ENCODE results near the gene ACVR1. TPM values are rescaled to one million over a fixed set of nuclear protein-coding genes. Genes with fewer than 3 reads are reported as not detected.
"Not testable (repeated sequence)": the region's sequence is repeated elsewhere in the genome, so short reads cannot be mapped to it uniquely, and the experiment has no call there.

The ACVR1 gene
- total RNA-seq, 1 experiment from 2014 or later = 5.9 TPM

DNA sequence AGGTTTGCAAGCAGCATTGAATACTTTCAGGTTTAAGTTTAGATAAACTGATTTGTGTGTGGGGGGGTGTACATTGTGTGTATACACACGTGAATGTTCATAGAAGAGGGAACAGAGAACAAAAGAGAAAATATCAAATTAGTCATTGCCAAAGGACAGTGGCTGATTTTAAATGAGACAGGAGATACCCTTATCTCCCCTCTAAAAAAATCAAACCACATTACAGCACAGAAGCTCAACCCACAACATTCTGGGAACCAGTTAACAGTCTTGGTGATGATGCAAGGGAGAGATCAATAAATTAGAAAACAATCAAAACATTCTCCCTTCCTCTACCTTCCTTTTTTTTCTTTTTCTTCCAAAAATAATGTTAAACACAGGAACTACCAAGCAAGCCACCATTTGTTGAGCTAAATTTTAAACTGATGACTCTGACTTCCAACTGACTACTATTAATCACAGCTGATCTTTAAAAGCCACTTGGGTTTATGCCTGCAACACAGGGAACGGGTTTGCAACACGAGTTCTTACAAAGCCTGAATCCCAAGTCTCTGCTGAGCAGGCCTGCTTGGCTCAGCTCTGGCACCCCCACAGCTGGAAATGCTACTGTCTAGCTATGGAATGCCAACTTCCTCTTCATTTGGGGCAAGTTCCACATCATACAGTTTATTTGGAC, 128.3 kb downstream of the ACVR1 start:
- Histone ChIP-seq H3K9me3 (no peaks in the 10 kb centered on the region), H3K4me3 (no peak overlapping the region), H3K36me3 (peaks cover 4% of the 10 kb centered on the region), H3K27me3 (no peaks in the 10 kb centered on the region)
- DNase-seq = peak; percentile 43

DNA sequence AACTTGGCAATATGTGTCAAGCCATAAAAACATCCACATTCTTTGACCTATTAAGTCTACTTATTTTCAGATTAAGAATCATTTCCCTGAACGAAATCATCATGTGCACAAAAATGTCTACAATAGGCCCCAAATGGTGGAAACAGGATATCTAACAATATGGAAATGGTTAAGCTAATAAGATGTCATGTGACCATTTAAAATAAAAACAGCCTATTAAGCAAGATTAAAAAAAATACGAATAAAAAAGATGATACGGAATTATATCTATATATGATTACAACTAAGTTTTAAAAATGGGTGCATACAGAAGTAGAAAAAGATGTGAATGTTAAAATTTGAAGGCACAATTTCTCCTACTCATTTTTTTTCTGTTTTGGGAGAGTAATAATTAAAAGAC, 128.8 kb downstream of the ACVR1 start:
- no peak for DNase-seq
- H3K36me3 ChIP-seq = peaks cover 4% of the 10 kb centered on the region

DNA sequence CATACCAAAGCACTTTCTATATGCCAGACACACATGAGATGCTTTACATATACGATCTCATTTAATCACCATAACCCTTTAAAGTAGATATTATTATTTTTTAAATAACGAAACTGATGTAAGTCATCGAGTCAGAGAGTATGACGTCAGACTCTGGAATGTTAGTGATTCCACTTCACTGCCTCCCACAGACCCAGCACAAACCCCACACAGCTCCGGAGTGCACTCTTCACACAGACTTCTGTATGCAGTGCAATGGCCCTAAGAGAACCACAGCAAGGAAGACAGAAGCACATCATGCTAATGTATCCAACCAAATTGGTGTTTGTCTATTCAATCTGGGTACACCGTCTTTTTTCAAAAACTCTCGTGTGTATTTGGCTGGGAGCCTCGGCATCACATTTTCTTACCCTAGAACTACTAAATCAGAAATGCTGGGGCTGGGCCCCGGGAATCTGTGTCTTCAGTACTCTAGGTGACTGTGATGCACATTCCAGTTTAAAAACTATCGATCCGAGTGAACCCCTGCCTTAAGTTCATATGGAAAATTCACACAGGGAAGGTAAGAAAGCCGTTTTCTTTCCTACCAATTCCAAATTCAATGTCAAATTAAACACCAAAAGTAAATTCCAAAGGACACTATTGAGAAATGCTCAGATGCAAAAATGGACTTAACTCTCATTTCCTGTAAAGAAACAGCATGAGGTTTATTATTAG, 129.7 kb downstream of the ACVR1 start:
- Histone ChIP-seq H3K27me3 (no peaks in the 10 kb centered on the region), H3K36me3 (peaks cover 4% of the 10 kb centered on the region), H3K4me3 (no peak overlapping the region), H3K9me3 (no peaks in the 10 kb centered on the region)
- DNase-seq = no peak

More for the DNA sequence above, 128.8 kb downstream of the ACVR1 start:
- Histone ChIP-seq H3K9me3 (no peaks in the 10 kb centered on the region), H3K4me3 (no peak overlapping the region), H3K27me3 (no peaks in the 10 kb centered on the region)

DNA sequence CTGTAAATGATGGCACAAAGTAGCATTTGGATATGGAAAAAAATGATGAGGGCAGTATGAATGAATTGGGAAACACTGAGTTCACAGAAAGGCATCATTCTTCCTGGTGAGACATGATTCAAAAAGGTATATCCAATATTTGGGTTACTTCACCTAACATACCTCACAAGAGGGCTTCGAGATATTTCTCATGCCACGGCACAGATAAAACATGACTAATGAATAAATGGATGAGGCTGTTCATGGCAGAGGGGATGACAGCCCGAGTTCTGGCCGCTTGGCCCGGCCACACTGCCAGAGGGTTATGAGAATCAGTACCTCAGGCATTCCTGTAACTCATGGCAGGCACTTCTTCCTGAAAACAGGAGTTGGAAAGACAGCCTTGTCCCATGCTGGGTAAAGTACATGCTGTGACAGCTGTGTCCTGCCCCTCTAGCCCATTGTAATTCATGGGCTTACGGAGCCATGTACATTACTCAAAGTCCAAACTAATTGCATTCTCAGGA, 131.5 kb downstream of the ACVR1 start:
- Histone ChIP-seq H3K9me3 (no peaks in the 10 kb centered on the region), H3K4me3 (no peak overlapping the region), H3K36me3 (no peaks in the 10 kb centered on the region; the same call in 1 of the 2 replicates), H3K27me3 (no peaks in the 10 kb centered on the region)
- no peak for DNase-seq

DNA sequence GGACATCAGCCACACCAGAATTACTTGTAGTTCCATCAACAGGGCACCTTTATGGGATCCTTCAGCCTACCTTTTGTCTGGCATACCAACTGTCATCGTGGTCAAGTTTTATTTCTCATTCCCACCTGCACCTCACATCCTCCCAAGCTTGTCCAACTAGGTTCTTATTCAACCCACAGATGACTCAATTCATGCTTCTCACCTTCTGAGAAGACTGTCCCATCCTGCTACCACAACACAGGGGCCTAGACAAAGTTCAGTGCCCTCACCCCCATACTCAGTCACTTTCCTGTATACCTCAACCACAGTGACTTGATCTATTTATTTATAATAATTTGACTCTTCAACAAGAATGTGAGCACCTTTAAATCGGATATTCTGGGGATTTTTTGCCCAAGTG, 133.1 kb downstream of the ACVR1 start:
- Histone ChIP-seq H3K9me3 (no peaks in the 10 kb centered on the region), H3K4me3 (no peak overlapping the region), H3K36me3 (no peaks in the 10 kb centered on the region; the same call in 1 of the 2 replicates), H3K27me3 (no peaks in the 10 kb centered on the region)
- DNase-seq = no peak

DNA sequence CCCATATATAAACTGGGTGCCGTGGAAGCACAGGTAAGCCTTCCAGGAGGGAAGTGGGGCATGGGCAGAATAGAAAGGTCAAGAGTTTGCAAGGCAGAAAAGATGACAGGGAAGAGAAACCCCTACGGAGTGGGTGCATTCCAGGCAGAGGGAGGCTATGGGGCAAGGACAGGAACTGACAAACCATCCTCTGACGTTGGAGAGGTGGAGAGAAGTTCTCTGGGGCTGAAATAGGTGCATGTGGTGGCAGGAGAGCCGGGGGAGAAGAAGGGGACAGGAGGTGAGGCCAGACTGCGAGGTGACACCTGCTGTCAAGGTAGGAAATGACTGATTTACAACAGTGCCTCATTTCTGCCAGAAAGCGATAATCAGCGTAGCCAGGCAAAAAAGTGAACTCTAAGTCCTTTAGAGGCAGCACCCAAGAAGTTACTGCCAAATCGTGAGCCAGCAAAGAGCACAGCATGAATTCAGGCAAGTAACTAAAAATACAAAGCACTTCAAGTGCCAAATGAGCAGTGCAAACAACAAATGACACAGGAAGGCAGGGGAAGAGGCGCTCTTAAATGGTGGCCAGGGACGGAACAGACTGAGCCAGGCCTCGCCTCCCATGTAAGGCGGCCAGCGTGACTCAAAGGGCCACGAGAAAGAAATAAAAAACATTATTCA, 134.2 kb downstream of the ACVR1 start:
- Histone ChIP-seq H3K4me3 (no peak overlapping the region), H3K36me3 (peaks cover 3% of the 10 kb centered on the region; the same call in 1 of the 2 replicates), H3K9me3 (no peaks in the 10 kb centered on the region), H3K27me3 (no peaks in the 10 kb centered on the region)
- DNase-seq = no peak

DNA sequence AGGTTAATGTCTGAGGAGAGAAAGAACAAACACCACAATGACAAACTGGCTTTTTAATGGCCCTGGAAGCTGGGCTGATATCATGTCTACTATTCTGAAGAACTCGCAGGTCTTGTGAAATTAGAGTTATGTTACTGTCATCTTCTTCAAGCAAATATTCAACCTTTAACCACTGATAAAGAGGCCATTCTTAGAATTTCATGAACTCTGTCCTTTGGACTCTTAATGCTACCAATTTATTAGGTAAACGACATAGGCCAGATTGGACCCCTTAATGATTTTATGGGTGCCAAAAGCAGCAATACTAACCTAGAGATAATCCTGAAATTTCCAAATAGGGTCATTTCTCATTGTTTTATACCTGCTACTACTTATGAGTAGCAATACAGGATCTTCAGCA, 138.5 kb downstream of the ACVR1 start:
- no peaks in the 10 kb centered on the region for H3K27me3 ChIP-seq
- no peaks in the 10 kb centered on the region for H3K9me3 ChIP-seq
- no peak overlapping the region for H3K4me3 ChIP-seq
- H3K36me3 ChIP-seq = peaks cover 3% of the 10 kb centered on the region
- no peak for DNase-seq

DNA sequence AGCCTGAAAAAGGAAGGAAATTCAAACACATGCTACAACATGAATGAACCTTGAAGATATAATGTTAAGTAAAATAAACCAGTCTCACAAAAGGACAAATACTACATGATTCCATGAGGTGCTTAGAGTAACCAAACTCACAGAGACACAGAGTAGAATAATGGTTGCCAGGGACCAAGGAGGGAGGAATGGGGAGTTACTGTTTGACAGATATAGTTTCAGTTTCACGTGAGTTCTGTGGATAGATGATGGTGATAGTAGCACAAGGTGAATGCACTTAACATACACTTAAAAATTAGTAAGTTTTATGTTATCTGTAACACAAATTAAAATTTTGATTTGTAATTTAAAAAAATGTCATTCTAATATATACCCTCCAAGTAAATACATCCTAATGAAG, 140.6 kb downstream of the ACVR1 start:
- Histone ChIP-seq H3K27me3 (no peaks in the 10 kb centered on the region), H3K9me3 (no peaks in the 10 kb centered on the region), H3K4me3 (no peak overlapping the region), H3K36me3 (peaks cover 3% of the 10 kb centered on the region)
- DNase-seq = no peak

DNA sequence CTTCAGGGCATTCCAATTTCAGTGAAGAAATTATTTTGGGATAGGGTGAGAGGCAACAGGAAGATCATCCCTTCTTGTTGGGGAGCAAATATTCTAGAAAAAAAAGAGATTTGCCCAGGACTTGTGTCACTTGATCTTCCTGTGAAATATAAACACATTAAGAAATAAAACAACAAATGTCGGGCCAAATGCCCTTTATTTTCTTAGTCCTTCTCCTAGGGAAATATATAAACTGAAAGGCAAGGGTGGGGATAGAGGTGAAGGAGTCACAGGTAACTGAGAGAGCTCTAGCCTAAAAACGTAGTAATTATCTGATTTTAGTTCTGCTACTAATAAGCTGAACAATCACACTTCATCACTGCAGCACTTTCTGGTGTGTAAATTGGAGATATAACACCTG, 142.9 kb downstream of the ACVR1 start:
- Histone ChIP-seq H3K4me3 (no peak overlapping the region), H3K27me3 (no peaks in the 10 kb centered on the region), H3K36me3 (peaks cover 3% of the 10 kb centered on the region), H3K9me3 (no peaks in the 10 kb centered on the region)
- no peak for DNase-seq

DNA sequence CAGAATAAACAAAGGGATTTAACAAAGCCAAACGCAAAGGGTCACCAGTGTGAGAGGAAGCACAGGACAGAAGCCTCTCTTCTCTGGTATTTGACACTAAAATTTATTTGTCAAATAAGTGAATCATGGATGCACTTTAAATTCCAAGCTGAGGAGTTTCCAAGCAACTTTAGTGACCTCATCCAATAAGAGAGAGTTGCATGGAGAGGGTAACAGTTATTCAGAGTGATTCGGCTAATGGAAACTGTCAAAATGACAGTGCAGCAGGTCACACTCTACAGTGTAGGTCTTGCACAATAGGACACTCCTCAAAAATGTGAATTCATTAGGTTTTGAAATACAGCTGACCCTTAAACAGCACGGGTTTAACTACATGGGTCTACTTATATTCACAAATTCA, 143.5 kb downstream of the ACVR1 start:
- no peak for DNase-seq

DNA sequence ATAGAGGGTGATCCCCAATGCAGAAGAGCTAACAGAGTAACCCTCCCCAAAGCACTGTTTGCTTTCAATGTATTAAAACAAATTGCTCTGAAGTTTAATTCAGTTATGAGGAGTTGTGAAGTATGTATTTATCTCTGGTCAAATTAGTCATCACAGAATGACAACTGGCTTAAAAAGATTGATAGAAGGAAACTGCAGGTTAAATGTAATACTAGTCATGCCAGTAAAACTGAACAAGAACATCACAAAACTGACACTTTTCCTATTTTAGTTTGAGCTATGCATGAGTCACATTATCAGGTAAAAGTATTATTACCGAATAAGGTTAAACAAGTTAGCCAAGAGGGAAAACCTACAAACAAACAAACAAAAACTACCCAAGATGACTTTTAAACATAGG, 148.4 kb downstream of the ACVR1 start:
- peaks cover 2% of the 10 kb centered on the region for H3K36me3 ChIP-seq
- H3K9me3 ChIP-seq = peaks cover 11% of the 10 kb centered on the region; the same call in 1 of the 2 replicates
- DNase-seq = no peak
- no peaks in the 10 kb centered on the region for H3K27me3 ChIP-seq
- no peak overlapping the region for H3K4me3 ChIP-seq

More for the DNA sequence above, 143.5 kb downstream of the ACVR1 start:
- Histone ChIP-seq H3K27me3 (no peaks in the 10 kb centered on the region), H3K9me3 (no peaks in the 10 kb centered on the region), H3K4me3 (no peak overlapping the region), H3K36me3 (peaks cover 3% of the 10 kb centered on the region)

DNA sequence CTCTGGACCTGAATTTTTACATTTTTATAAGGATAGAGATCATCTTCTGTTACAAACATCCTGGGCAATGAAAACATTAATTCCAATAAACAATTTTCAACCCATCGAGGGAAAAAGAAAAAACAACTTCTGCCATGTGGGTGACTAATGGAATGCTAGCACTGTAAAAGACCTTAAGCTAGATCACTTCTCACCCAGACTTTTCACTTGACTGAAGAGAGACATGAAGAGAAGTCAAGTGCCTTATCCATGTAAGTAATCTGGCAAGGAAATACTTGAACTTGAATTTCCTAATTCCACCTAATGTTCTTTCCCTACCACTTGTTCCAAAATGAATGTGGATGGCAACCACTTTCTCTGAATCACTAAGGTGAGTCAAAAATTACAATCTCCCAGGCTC, 149.2 kb downstream of the ACVR1 start:
- peaks cover 2% of the 10 kb centered on the region for H3K36me3 ChIP-seq
- DNase-seq = no peak
- H3K27me3 ChIP-seq = no peaks in the 10 kb centered on the region

DNA sequence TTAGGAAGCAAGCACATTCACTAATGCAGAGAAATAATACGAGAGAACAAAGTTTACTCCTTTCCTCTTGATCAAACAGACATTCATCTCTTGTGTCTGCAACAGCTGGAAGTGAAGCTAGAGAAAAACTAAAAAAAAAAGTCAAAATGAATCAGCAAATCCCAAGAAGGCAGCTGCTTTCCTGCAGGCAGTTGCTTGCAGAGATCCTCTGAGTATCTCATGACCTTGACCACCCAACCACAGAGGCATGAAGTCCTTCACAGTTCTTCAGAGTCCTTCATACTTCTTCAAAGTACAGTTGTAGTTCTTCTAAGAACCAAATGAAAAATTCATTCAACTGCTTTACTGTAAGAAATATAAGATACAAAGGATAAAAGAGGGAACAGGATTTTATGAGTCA, 150.3 kb downstream of the ACVR1 start:
- Histone ChIP-seq H3K27me3 (no peaks in the 10 kb centered on the region), H3K4me3 (no peak overlapping the region), H3K36me3 (peaks cover 2% of the 10 kb centered on the region), H3K9me3 (peaks cover 24% of the 10 kb centered on the region)
- DNase-seq = no peak

More for the DNA sequence above, 149.2 kb downstream of the ACVR1 start:
- Histone ChIP-seq H3K9me3 (peaks cover 16% of the 10 kb centered on the region), H3K4me3 (no peak overlapping the region)

DNA sequence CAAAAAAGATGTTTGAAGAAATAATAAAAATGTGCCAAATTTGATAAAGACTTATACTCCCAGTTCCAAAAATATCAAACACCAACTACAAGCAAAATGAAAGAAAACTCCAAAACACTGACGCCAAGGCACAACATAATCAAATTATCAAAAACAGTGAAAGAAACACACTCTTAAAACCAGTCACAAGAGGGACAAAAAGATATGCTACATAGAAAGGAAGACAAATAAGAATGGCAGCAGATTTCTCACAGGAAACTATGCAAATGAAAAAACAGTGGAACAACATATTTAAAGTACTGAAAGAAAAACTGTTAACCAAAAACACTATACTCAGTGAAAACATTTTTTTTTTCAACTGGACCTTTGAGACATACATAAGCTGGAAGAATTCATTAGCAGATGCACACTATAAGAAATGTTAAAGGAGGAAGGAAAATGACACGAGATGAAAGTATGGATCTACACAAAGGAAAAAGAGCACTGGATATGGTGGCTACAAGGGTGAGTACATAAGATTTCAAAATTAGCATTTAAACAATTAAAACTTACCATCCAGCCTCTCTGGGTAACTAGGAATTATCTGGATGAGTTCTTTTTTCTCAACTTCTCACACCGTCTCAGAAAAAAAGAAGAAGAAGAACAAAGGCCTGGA, 153.4 kb downstream of the ACVR1 start:
- Histone ChIP-seq H3K27me3 (no peaks in the 10 kb centered on the region), H3K36me3 (peaks cover 2% of the 10 kb centered on the region), H3K4me3 (no peak overlapping the region), H3K9me3 (peaks cover 24% of the 10 kb centered on the region)
- DNase-seq = no peak

DNA sequence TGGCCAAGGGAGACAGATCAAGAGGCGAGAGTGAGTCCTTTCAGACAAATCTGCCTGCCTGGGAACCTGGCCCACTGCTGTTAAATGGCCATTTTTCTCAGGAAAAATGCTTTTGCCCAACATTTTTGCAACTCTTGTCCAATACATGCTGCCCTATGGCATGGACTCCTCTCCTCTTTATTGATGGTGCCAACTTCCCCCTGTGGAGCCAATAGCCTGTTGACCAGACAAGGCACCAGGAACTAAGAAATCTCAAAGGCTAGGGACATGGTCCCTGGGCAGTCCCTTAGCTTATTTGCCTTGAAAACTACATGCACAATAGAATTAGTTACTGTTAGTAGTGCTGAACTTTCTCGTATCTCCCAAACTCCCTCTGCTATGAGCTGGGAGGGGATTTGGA, 155.6 kb downstream of the ACVR1 start:
- Histone ChIP-seq H3K27me3 (no peaks in the 10 kb centered on the region), H3K9me3 (peaks cover 24% of the 10 kb centered on the region), H3K36me3 (peaks cover 1% of the 10 kb centered on the region), H3K4me3 (no peak overlapping the region)
- DNase-seq = no peak

DNA sequence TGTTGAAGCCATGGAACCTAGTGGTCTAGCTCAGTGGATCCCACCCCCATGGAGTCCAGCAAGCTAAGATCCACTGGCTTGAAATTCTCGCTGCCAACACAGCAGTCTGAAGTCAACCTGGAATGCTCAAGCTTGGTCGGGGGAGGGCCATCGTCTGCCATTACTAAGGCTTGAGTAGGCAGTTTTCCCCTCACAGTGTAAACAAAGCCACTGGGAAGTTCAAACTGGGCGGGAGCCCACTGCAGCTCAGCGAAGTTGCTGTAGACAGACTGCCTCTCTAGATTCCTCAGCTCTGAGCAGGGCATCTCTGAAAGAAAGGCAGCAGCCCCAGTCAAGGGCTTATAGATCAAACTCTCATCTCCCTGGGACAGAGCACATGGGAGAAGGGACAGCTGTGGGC, 171.5 kb downstream of the ACVR1 start:
- DNase-seq, H3K27me3 ChIP-seq, H3K4me3 ChIP-seq, H3K9me3 ChIP-seq, H3K36me3 ChIP-seq: not testable (repeated sequence)

DNA sequence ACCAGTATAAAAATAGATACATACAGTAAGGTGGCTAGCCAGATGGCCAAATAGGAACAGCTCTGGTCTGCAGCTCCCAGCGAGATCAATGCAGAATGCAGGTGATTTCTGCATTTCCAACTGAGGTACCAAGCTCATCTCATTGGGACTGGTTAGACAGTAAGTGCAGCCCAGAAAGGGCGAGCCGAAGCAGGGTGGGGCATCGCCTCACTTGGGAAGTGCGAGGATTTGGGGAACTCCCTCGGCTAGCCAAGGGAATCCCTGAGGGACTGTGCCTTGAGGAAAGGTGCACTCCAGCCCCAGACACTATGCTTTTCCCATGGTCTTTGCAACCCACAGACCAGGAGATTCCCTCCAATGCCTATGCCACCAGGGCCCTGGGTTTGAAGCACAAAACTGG, 172.0 kb downstream of the ACVR1 start:
- not testable (repeated sequence) for H3K36me3 ChIP-seq, H3K9me3 ChIP-seq, DNase-seq, H3K4me3 ChIP-seq, H3K27me3 ChIP-seq
